Epithelial cell of esophagus (primary cell): ENCODE measurements around the gene ARSJ.

Experiments
- DNase-seq: peaks from one replicate; pipeline ENCODE4 v3.0.0; 2010; ENCODE audit warnings: low read depth
- H3K4me3 ChIP-seq: 2 replicates; pipeline ENCODE4 v1.5.1; 2011; ENCODE audit warnings: mild to moderate bottlenecking, low read length, control low read depth
- CTCF ChIP-seq: IDR thresholded peaks from 2 replicates; pipeline ENCODE4 v1.5.1; 2011; ENCODE audit warnings: low read depth, mild to moderate bottlenecking, low read length, control low read depth, inconsistent platforms; ENCODE audit not compliant: insufficient read depth; ENCODE audit errors: missing control alignments

ARSJ gene

DNA sequence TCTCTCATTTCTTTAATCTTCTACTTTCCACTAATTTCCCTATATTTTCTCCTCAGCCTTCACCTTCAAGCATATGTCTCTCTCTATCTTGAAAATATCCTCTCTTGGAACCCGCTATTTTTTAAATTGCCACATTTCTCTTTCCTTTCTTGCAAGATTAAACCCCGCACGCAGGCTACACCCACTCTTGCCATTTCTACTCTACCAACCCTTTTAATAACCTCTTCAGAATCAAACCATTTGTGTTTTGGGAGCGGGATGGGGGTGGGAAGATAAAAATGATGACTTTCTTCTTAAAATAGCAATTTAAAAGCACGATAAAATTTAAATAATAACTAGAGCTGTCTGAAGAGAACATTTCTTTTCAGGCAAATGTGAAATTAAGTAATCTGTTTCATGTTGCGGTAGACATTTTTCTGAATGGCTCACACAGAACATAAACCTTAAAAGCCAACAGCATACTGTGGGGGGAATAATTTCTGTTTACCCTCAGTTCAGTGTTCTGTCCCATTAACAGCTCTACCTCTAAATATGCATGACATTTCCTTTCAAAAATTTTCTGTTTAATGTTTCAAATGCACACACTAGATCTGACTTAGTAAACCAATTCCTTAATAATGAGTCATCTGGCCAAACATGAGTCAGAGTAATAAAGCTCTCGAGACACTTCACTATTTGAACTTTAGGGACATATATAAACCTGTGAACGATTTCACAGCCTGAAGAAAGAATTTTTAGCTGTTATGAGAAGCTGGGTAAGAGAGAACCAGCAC, 20.5 kb downstream of the ARSJ start:
- H3K4me3 ChIP-seq: no peak overlapping the region
- TF ChIP-seq CTCF: no peak
- DNase-seq: peak; percentile 87

DNA sequence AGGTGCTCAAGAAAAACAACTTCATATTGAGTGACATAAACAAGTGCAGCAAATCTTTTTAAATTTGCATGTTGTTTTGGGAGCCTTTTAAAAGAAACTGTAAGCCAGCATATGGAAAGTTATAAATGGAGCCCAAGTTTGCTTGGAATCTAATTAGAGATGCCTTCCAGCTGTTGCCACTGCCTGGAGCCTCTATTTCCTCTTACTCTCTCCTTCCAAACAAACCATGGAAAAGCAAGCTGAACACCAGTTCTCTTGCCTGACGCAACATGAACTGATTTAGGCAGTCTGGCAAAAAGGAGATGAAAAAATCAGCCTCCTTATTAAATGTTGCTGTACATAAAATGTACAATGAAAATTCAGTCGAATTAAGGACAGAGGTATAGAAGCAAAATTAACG, 21.5 kb downstream of the ARSJ start:
- TF ChIP-seq CTCF: no peak
- H3K4me3 ChIP-seq: no peak overlapping the region
- no peak for DNase-seq

- no peak for DNase-seq
- TF ChIP-seq CTCF: no peak
Observed at GRCh38 chr4:113955948-113956347, 23.5 kb downstream of the ARSJ start.

DNA sequence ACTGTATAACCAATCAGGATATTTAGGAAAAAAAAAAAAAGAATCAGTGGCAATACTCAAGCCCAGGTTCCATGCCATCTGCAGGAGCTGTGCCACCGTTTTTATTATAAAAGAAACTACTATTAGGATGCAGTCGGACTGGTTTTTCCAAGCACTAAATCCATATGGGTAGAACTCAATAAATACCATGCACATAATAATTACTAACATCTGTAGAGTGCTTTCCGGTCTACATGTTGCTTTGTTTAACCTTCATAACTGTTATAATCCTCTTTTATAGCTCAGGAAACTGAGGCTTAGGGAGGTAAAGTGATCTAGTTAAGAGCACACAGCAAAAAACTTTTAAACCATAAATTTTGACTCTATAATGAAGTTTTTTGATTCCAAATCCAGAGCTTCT, 24.0 kb downstream of the ARSJ start:
- no peak for TF ChIP-seq CTCF
- no peak for DNase-seq
- H3K4me3 ChIP-seq: no peak overlapping the region

More at GRCh38 chr4:113955948-113956347, 23.5 kb downstream of the ARSJ start:
- no peak overlapping the region for H3K4me3 ChIP-seq

GRCh38 chr4:113953888-113954287, 25.6 kb downstream of the ARSJ start:
- TF ChIP-seq CTCF: no peak
- H3K4me3 ChIP-seq: no peak overlapping the region
- DNase-seq: no peak

DNA sequence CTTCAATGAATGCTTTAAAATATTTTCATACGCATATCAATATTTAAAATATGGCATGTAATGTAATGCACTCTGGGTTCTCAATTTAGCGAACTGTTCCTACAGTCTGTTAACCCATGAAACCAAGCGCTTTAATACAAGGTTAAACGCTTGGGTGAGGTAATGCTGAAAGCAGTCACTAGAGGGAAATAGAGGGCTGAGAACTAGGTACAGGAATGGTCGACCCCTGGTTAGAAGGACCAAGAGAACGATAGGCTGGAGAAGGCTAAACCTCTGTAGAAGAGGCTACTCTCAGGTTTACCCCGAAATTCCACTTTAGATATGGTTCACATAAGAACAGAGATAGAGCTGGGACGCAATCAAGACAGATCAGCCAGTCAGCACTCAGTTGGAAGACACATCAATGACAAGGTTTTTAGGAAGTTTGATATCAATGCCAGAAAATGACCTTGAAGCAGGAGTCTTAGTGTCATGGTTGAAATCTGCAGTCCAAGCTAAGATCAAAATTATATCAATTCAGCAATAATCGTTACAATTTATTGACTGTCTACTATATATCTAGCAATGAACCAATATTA, 26.9 kb downstream of the ARSJ start:
- DNase-seq: peak; percentile 58
- peak; percentile 83 for TF ChIP-seq CTCF
- H3K4me3 ChIP-seq: no peak overlapping the region

DNA sequence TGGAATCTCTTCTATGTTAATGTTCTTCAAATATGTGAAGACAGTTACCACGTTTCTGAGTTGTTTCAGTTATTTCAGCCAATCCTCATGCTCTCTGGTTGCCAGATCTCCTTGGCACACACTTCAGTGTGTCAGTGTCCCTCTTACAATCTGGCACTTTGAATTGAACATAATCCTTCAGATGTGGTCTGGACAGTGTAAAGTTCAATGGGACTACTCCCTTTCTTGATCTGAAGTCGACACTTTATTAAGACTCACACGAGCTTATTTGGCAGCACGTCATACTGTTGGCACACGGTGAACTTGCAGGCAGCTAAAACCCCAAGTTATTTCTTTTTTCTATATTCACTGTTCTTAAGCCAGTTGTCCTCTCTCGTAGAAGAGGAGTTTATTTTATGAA, 28.2 kb downstream of the ARSJ start:
- no peak for TF ChIP-seq CTCF
- H3K4me3 ChIP-seq: no peak overlapping the region
- DNase-seq: no peak
